ENCODE data around the gene COPE.
"Not testable (repeated sequence)": the region's sequence is repeated elsewhere in the genome, so short reads cannot be mapped to it uniquely, and the experiment has no call there.

The COPE gene

DNA sequence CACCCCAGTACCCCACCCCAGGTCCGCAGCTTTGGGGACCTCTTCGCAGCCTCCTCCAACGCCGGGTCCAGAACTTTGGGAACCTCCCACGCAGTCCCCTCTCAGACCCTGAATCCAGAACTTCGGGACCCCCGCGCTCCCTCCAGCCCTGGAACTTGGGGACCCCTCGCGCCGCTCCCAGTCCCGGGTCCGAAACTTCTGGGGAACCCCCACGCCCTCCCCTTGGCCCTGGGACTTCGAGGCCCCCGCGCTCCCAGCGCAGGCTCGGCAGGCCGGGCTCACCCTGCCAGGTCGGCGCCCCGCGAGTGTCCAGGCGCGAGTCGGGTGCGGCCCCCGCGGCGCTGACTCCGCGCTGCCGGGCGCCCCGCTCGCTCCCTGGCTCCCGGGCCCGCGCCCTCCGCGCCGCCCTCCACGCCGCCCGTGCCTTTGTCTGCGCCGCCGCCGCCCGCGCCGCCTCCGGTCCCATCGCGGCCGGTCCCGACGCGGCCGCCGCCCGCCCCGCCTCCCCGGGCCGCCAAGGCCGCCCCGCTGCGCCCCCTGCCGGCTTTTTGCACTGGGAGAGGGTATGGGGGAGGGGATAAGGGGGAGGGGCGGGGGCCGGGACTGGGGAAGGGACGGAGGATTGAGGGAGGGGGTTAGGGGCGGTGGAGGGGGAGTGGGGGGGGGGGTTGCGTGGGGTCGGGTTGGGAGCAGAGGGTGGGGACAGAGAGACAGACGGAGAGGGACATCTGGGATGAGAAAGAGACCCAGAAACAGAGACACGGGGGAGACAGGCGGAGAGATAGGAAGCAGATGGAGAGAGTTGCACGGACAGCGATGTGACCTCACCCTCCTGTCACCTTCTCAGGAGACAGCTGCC is 21.8 kb upstream of the COPE start, which contains the start of gene HOMER3:
TSS of gene HOMER3 (minus strand) at position 449 of the 859 bp plus-strand sequence. CDS start 2,235 bp downstream, outside the sequence.
- peak; percentile 58 for DNase-seq (ENCODE audit: low read depth)

DNA sequence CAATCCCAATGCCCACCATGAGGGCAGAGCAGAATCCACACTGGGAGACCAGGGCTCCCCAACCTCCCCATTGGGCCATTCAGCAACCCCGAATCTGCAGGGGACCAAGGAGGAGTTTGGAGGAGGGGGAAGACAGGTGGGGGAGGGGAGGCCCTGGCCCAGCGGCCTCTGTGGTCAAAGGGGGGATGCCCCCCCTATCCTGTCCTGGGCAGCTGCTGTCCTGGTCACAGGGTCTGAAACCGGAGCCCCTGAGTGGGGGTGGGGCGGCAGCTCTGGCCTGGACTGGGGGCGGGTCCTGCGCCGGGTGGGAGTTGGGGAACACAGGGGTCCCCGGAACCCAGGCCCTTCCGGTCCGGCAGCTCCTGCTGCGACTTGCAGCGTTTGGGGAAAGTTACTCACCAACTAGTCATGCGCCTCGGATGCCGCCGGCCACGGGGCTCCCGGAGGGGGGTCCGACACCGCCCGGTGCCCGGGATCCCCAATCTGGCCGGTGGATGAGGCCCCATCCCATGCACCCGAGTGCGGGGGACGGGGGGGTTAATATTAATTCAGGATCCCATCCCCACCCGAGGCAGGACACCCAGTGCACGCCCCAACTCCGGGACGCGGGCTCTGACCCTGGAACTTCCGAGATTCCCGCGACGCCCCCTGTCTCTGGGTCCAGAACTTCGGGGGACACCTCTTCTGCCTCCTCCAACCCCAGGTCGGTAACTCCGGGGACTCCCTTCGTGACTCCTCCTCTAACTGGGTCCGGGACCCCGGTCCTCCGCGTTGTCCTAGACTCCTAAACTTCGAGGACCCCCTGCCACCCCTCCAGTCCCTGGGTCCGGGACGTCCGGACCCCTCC is 21.0 kb upstream of the COPE start:
- DNase-seq (ENCODE audit: low read depth) = no peak

DNA sequence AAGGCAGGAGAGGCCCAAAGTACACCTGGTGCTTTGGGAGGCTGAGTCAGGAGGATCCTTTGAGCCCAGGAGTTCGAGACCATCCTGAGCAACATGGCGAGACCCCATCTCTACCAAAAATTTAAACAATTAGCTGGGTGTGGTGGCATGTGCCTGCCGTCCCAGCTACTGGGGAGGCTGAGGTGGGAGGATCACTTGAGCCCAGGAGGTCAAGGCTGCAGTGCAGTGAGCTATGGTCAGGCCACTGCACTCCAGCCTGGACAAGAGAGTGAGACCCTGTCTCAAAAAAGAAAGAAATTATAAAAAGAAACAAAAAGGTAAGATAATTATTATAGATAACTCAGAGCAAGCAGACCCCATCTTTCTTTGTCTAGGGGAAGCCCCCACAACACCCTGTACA is 20.0 kb upstream of the COPE start:
- no peak for DNase-seq (ENCODE audit: low read depth)

DNA sequence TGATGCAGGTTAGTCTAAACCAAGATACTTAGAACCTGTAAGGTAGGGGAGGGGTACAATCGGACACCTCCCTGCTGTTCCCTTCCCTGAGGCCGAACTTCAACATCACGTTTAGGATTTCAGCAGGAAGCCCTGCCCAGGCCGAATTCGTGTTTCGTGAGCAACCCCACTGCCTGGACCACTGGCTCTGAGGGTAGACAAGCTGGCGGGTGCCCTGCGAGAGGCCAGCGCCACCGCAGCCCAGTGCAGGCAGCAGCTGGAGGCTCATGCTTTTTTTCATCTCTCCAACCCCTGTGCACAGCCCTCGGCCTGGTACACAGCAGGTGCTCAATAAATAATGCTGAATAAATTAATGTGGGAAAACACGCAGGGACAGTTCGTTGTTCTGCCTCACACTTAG is 14.1 kb upstream of the COPE start:
- no peak for DNase-seq (ENCODE audit: low read depth)

DNA sequence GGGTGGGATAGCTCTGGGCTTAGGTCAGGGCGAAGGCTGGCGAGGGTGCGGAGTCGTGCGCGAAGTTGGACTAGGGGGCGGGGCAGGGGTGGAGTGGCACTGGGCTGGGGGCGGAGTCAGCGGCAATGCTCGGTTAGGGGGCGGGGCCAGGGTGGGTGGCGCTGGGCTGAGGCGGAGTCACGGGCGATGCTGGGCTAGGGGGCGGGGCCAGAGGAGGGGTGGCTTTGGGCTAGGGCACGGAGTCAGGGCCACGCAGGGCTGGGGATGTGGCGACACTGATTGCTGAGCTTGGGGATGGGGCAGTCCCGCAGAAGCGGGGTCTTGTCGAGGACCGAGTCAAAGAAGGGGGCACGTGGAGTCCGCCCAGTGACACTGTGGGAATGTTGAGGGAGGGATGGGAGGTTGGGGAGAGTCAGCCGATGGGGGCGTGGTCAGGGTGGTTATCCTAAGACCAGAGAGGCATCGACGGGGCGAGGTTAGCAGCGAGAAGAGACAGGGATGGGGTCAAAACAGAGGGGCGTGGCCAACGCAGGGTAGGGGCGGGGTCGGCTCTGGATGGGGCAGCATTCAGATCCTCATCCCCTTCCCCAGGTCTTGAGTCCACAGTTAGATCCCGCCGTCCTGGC is 13.1 kb upstream of the COPE start:
- DNase-seq (ENCODE audit: low read depth) = peak; percentile 68

DNA sequence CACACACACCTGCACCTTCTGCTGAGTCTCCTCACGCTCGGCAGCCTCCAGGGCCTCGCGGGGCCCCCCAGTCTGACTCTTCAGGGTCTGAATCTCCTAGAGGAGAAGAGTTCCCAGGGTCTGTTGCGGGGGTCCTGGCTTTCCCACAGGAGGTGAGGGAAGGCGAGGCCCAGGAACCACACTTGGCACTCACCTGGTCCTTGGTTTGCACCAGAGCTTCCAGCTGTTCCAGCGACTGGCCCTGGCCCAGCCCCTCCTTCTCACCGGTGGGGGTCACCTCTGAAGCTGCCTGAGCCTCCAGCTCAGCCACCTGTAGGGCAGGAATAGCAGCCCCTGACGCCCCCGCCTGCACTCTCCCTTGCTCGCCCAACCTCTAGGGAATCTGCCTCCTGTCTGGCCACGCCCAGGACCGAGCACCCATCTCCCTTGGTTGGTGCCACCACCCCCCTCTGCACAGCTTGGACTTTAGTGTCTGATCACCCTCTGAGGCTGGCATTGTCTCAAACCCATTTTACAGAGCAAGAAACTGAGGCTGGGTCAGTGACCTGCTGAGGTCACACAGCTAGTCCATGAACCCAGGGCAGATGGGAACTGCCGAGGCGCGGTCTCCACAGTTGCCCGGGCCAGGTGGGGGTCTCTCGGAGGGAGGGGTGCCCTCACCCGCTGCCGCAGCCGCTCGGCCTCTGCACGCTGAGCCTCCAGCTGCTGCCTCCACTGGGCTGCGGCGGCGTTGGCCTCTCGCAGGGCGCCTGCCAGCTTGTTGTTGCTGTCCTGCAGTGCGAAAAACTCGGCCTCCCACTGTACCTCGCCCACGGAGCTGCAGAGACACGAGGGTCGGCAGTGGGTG is 12.4 kb upstream of the COPE start:
- no peak for DNase-seq (ENCODE audit: low read depth)

DNA sequence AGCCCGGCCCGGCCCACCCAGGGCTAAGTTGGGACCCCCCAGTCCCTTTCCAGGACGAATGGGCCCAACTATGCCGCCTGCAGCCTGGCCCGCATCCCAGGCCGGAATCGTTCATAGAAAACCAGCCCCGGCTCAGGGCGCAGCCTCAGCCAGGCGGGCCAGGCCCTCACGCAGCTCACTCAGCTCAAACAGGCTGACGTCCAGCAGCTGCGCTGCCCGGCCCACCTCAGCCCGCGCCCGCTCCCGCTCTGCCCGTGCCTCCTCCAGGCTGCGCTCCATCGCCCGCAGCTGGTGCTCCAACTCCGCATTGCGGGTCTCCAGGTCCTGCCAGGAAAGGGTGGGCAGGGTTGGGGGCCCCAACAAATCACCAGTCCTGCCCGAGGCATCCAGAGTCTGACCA is 10.1 kb upstream of the COPE start:
- DNase-seq (ENCODE audit: low read depth) = no peak

DNA sequence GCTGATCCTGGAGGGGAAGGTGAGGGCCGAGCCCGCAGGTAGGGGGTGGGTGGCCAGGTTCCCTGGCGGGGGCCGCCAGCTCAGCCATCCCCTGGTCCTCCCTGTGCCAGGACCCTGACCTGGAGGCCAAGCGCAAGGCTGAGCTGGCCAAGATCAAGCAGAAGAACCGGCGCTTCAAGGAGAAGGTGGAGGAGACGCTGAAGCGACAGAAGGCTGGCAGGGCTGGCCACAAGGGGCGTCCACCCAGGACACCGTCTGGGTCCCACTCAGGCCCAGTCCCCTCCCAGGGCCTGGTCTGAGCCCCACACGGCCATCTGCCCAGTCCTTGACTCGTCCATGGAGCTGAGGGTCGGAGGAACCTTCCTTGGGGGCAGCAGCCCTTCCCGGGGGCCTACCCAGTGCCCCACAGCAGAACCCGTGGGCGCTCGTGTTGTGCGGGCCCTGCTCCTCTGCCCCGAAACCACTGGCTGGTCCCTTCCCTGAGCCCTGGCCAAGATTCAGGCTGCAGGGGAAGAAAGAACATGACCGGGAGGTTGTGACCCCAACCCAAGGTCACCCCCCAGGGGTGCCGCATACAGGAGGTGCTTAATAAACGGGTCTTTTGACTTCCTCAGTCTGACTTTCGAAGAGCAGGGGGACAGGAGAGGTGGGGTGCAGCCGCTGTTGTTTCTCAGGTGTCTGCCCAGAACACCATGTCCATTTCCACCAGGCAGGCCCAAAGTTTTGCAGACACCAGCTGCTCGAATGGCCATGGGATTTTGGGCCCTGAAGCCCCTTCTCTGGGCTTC is 9.0 kb upstream of the COPE start:
- no peak for DNase-seq (ENCODE audit: low read depth)

DNA sequence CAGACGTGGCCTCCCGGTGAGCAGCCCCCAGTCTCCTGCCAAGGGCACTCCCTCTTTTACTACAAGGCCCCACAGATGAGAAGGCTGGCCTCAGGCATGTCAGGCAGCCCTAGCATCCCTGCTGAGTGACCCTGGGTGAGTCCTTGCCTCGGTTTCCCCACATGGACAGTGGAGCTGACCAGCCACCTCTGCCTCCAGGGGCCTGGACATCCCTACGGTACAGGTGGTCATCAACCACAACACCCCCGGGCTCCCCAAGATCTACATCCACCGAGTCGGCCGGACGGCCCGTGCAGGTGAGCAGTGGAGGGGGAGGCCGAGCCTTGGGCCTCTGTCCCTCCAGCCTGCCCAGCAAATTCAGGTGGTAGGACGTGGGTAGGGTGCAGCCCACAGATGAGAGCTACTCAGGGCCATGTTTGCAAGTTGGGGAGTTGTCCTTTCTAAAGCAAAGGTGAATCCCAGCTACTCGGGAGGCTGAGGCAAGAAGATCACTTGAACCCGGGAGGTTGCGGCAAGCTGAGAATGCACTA is 5.6 kb upstream of the COPE start:
- no peak for DNase-seq (ENCODE audit: low read depth)

DNA sequence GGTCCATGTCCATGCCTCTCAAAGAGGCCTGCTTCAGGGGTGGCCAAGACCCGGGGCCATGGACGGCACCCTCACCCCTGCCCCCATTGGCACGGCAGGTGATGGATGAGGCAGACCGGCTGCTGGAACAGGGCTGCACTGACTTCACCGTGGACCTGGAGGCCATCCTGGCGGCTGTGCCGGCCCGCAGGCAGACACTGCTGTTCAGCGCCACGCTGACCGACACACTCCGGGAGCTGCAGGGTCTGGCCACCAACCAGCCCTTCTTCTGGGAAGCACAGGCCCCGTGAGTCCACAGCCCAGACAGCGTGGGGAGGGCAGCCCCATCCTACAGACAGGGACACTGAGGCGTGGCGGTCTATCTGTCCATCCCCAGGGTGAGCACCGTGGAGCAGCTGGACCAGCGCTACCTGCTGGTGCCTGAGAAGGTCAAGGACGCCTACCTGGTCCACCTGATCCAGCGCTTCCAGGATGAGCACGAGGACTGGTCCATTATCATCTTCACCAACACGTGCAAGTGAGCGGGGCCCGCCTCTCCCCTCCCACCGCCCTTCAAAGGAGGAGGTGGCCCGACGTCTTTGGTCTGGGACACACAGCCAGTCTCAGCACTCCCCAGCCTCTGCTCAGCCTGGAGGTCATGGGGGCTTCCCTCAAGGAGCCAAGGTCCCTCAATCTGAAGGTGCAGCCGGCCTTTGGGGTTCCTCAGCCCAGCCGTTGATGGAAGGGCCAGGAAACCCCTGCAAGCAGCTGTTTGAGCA is 3.2 kb upstream of the COPE start:
- DNase-seq (ENCODE audit: low read depth) = no peak

DNA sequence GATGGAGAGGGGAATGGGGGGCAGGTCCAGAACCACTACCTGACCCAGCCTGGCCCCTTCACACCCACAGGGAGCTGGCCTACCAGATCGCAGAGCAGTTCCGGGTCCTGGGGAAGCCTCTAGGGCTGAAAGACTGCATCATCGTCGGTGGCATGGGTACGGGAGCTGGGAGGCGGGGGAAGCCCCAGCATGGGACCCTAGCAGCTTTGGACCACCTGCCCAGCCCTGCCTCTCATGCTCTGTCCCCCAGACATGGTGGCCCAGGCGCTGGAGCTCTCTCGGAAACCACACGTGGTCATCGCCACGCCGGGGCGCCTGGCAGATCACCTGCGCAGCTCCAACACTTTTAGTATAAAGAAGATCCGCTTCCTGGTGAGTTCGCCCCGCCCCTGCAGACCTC is 2.4 kb upstream of the COPE start:
- DNase-seq (ENCODE audit: low read depth) = no peak

DNA sequence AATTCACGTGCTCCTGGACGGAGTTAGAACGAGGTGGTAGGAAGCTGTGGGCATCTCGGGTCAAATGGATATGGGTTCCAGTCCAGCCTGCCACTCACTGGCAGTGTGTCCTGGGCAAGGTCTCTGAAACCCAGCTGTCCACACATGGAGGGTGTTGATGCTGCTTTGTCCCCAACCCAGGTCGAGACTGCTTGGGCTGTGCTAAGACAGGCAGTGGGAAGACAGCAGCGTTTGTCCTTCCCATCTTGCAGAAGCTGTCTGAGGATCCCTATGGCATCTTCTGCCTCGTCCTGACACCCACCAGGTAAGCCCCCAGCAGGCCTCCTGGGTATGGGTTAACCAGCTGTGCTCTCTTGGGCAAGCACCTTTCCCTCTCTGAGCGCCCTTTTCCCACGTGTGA is 1.2 kb upstream of the COPE start:
- DNase-seq (ENCODE audit: low read depth) = no peak

DNA sequence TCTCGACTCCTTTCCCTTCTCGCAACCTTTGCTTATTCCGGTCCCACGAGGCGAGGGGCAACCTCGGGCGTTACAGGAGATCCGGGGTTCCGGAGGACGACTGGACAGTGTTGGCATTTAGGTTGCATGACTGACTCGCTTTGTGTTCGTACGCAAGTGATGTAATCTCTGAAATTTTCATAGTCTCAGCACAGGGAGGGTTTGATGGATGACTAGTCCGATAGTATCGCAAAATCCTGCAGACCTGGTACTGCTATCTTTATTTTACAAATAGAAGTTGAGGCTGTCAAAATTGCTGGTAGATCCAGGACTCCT is 670 bp upstream of the COPE start:
- DNase-seq (ENCODE audit: low read depth) = no peak

DNA sequence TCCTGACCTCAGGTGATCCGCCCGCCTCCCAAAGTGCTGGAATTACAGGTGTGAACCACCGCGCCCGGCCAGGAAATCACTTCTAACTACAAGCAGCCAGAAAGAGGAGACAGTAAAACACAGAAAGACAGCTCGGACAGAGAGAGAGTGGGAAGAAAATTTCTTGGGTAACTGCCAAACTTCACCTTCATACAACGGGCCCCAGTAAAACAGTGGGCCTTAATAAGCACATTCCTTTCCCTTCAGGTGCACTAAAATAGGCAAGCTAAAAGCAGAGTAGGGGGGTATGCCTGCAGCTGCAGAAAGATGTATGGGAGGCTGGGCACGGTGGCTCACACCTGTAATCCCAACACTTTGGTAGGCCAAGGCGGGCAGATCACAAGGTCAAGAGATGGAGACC is 1.6 kb downstream of the COPE start:
- DNase-seq (ENCODE audit: low read depth) = not testable (repeated sequence)

DNA sequence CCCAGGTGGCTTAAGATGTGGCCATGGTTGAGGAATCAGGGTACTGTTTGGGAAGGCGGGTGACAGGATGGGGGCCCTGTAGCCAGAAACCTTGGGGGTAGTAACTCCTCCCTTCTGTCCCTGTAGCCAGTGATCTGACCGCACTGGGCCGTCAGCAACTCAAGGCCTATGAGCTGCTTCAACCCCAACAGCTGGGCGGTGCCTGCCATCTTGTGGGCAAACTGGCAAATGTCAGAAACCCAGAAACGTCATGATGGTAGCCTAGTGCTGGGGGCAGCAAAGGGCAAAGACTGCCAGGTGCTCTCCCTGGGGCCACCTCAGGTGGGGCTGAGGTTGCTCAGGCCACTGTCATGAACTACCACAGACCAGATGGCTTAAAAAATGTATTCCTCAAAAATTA is 3.5 kb downstream of the COPE start:
- DNase-seq (ENCODE audit: low read depth) = no peak

DNA sequence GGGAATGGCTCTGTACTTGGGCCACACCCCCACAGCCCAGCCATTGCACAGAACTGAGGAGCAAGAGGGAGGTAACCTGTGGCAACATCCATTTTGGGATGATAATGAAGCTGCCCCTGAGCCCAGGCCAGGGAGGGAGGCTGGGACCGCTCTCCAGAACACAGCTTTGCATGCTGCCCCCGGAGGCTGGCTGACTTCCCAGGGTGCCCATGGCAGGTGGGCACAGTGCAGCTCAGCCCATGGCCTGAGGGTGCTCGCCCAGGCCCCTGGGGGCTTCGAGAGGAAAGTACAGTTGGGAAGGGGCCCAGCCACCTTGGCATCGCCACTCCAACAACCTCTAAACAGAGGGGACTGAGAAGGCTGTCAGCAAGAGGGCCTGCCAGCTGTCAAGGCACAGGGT is 5.7 kb downstream of the COPE start:
- DNase-seq (ENCODE audit: low read depth) = no peak

DNA sequence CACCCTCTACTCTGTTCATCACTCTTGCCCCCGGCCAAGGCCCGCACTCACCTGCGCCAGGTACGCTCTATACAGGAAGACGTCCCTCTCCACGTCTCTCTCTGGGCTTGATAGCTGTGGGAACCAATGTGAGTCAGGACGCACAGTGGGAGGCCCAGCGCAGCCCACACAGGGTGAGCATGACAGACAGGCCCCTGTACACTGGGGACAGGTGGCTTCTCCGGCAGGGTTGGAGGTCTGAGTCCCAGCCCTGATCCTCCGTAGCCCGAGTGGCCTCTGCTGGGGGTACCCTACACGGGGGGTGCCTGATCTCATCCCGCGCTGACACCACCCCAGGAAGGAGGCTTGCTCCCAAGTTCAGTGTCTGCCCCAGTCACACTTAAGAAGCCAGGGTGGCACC is 6.3 kb downstream of the COPE start:
- DNase-seq (ENCODE audit: low read depth) = no peak

DNA sequence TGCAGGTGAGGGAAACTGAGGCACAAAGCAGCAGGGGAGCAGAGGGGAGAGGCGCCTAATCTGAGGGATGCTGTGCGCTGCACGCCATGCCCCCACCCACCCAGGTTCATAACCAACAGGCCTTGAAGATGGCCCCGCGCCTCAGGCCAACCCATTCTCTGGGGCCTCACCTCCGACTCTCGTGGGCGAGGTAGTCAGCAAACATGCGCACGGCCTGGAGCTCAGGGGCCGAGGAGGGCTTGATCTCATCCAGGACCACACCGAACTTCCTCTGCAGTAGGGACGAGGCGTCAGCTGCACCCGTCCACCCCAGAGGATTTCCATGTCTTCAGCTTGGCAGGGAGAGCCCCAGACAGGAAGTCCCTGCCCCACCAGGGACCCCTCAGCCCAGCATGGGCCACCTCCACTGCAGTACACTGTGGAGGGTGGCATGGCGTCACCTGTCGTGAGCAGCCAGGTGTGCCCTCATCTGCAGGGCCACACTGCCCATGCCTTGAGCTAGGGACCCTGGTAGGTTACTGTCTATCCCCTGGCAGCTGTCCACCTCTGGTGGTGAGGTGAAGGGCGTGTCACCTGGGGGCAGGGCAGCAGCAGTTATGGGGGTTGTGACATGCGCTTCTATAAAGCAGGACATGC is 8.3 kb downstream of the COPE start:
- DNase-seq (ENCODE audit: low read depth) = no peak

DNA sequence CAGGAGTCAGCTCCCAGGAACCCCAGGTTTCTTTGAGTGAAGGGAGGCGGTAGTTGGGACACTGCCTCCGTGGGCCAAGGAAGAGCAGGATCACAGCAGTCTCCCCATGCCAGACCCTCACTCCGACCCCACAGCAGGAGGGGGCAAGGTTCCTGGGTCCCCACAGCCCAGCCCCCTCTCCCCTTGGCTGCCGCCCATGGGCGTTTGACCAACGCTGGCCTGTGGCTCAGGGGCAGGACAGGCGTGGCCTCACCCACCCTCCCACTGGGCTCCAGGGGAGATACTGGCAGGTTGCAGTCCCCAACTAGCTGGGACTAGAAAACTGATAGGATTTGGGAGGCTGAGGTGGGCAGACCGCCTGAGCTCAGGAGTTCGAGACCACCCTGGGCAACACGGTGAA is 9.2 kb downstream of the COPE start:
- DNase-seq (ENCODE audit: low read depth) = no peak
